Neural progenitor cell (in vitro differentiated cells): ENCODE data around the gene LPP. TPM values are rescaled to one million over a fixed set of nuclear protein-coding genes. Genes with fewer than 3 reads are reported as not detected.
"Not testable (repeated sequence)": the region's sequence is repeated elsewhere in the genome, so short reads cannot be mapped to it uniquely, and the experiment has no call there.

Experiments
- DNase-seq: peaks from one replicate; pipeline ENCODE4 v3.0.0-alpha.2; 2016; ENCODE audit warnings: low spot score
- H2AFZ ChIP-seq: fragments of 200-600 bp; sonication (generic); replicated peaks from 2 replicates; pipeline ENCODE4 v1.6.1; 2016; ENCODE audit warnings: antibody characterized with exemption
- H3F3A ChIP-seq: fragments of 200-600 bp; sonication (generic); 2 replicates; pipeline ENCODE4 v1.6.1; 2016; ENCODE audit warnings: antibody characterized with exemption, low read depth
- H3K27ac ChIP-seq: fragments of 200-600 bp; sonication (generic); 2 replicates; pipeline ENCODE4 v1.5.1; 2016; ENCODE audit warnings: mild to moderate bottlenecking
- H3K27me3 ChIP-seq: fragments of 200-600 bp; sonication (generic); 2 replicates; pipeline ENCODE4 v1.6.1; 2016; ENCODE audit warnings: mild to moderate bottlenecking, moderate library complexity
- H3K36me3 ChIP-seq: fragments of 200-600 bp; sonication (generic); 2 replicates; pipeline ENCODE4 v1.5.1; 2016
- H3K4me1 ChIP-seq: fragments of 200-600 bp; sonication (generic); 2 replicates; pipeline ENCODE4 v1.6.1; 2016; ENCODE audit warnings: mixed run types
- H3K4me2 ChIP-seq: fragments of 200-600 bp; sonication (generic); 2 replicates; pipeline ENCODE4 v1.6.1; 2016
- H3K4me3 ChIP-seq: fragments of 200-600 bp; sonication (generic); 2 replicates; pipeline ENCODE4 v1.5.1; 2016
- H3K79me2 ChIP-seq: fragments of 200-600 bp; sonication (generic); 2 replicates; pipeline ENCODE4 v1.6.1; 2016; ENCODE audit warnings: low read depth
- H3K9ac ChIP-seq: fragments of 200-600 bp; sonication (generic); 2 replicates; pipeline ENCODE4 v1.6.1; 2016
- H3K9me3 ChIP-seq: fragments of 200-600 bp; sonication (generic); 2 replicates; pipeline ENCODE4 v1.5.1; 2016; ENCODE audit warnings: low read depth
- H4K20me1 ChIP-seq: fragments of 200-600 bp; sonication (generic); 2 replicates; pipeline ENCODE4 v1.6.1; 2016; ENCODE audit warnings: low read depth
- H3K27ac Mint-ChIP-seq: 3 replicates; pipeline ENCODE4 v1.8.0; 2021; ENCODE audit warnings: mixed read lengths
- H3K27me3 Mint-ChIP-seq: 2 replicates; pipeline ENCODE4 v1.8.0; 2022; ENCODE audit warnings: low read depth, mild to moderate bottlenecking, inconsistent platforms, moderate library complexity, mixed read lengths; ENCODE audit not compliant: insufficient read depth
- H3K36me3 Mint-ChIP-seq: 3 replicates; pipeline ENCODE4 v1.8.0; 2021; ENCODE audit warnings: mixed read lengths
- H3K4me1 Mint-ChIP-seq: 3 replicates; pipeline ENCODE4 v1.8.0; 2021; ENCODE audit warnings: mixed read lengths
- H3K4me3 Mint-ChIP-seq: 3 replicates; pipeline ENCODE4 v1.8.0; 2021; ENCODE audit warnings: mild to moderate bottlenecking, moderate library complexity, mixed read lengths
- H3K9me3 Mint-ChIP-seq: 3 replicates; pipeline ENCODE4 v1.8.0; 2020; ENCODE audit warnings: mixed read lengths
- CTCF ChIP-seq: fragments of 200-600 bp; sonication (generic); IDR thresholded peaks from 2 replicates; pipeline ENCODE4 v1.5.1; 2017; ENCODE audit warnings: antibody characterized with exemption, mild to moderate bottlenecking
- EZH2 ChIP-seq: fragments of 200-600 bp; sonication (generic); IDR thresholded peaks from 2 replicates; pipeline ENCODE4 v1.6.1; 2017; ENCODE audit warnings: antibody characterized with exemption, mild to moderate bottlenecking, moderate library complexity
- EZH2phosphoT487 ChIP-seq: fragments of 200-600 bp; sonication (generic); IDR thresholded peaks from 2 replicates; pipeline ENCODE4 v1.6.1; 2017; ENCODE audit warnings: antibody characterized with exemption
- total RNA-seq: library from RNA; depleted of rRNA; stranded (reverse); fragments of >200 nt; gene quantifications from 2 replicates; pipeline ENCODE4 v1.2.3, GENCODE V29; 2015; ENCODE audit warnings: low replicate concordance

LPP gene
- total RNA-seq, 1 donor from 2014 or later: 18.9 TPM

- no peak overlapping the region for H3K27ac Mint-ChIP-seq
- Histone ChIP-seq H3K79me2 (no peaks in the 10 kb centered on the region), H3K4me3 (no peak overlapping the region), H3K9me3 (no peaks in the 10 kb centered on the region), H3F3A (no peaks in the 10 kb centered on the region), H2AFZ (no peak overlapping the region), H3K4me1 (no peaks in the 10 kb centered on the region), H3K36me3 (no peaks in the 10 kb centered on the region), H3K4me2 (no peak overlapping the region), H3K27me3 (no peaks in the 10 kb centered on the region), H4K20me1 (no peaks in the 10 kb centered on the region), H3K27ac (no peak overlapping the region), H3K9ac (no peak overlapping the region)
- H3K4me3 Mint-ChIP-seq: no peak overlapping the region
- peaks cover 22% of the 10 kb centered on the region for H3K4me1 Mint-ChIP-seq
- TF ChIP-seq CTCF (no peak), EZH2phosphoT487 (no peak), EZH2 (no peak)
- no peak for DNase-seq
- H3K27me3 Mint-ChIP-seq: peaks cover 2% of the 10 kb centered on the region
- H3K36me3 Mint-ChIP-seq: no peaks in the 10 kb centered on the region
- H3K9me3 Mint-ChIP-seq: peaks cover 4% of the 10 kb centered on the region
Measured at GRCh38 chr3:188126934-188127333, 27.0 kb upstream of the LPP start.

- TF ChIP-seq CTCF (no peak), EZH2phosphoT487 (no peak), EZH2 (no peak)
- Histone ChIP-seq H3K4me2 (no peak overlapping the region), H3K4me1 (no peaks in the 10 kb centered on the region), H3K9ac (no peak overlapping the region), H3K9me3 (no peaks in the 10 kb centered on the region), H3K27me3 (no peaks in the 10 kb centered on the region), H3K36me3 (no peaks in the 10 kb centered on the region), H3K27ac (no peak overlapping the region), H3F3A (no peaks in the 10 kb centered on the region), H3K4me3 (no peak overlapping the region), H2AFZ (no peak overlapping the region), H3K79me2 (no peaks in the 10 kb centered on the region), H4K20me1 (no peaks in the 10 kb centered on the region)
- no peaks in the 10 kb centered on the region for H3K36me3 Mint-ChIP-seq
- no peak for DNase-seq
- H3K4me3 Mint-ChIP-seq: no peak overlapping the region
- no peak overlapping the region for H3K27ac Mint-ChIP-seq
- H3K27me3 Mint-ChIP-seq: peaks cover 2% of the 10 kb centered on the region
- peaks cover 4% of the 10 kb centered on the region for H3K9me3 Mint-ChIP-seq
- H3K4me1 Mint-ChIP-seq: peaks cover 27% of the 10 kb centered on the region
Measured at GRCh38 chr3:188128905-188129304, 25.1 kb upstream of the LPP start.

GRCh38 chr3:188131023-188131422 lies 22.9 kb upstream of the LPP start:
- H3K4me3 Mint-ChIP-seq, H3K9ac ChIP-seq, H3K36me3 ChIP-seq, H3K79me2 ChIP-seq, H3K4me2 ChIP-seq, H3K27me3 ChIP-seq, H3K27ac ChIP-seq, DNase-seq, H3K9me3 ChIP-seq, H3K27me3 Mint-ChIP-seq, H3K9me3 Mint-ChIP-seq, H3K36me3 Mint-ChIP-seq, H4K20me1 ChIP-seq, H2AFZ ChIP-seq, H3F3A ChIP-seq, H3K4me3 ChIP-seq, H3K4me1 ChIP-seq: not testable (repeated sequence)
- peak overlapping the region; percentile 57 for H3K27ac Mint-ChIP-seq
- peaks cover 21% of the 10 kb centered on the region for H3K4me1 Mint-ChIP-seq

- no peak overlapping the region for H3K27ac ChIP-seq
- H3K4me3 ChIP-seq: no peak overlapping the region
- H3K4me1 Mint-ChIP-seq: peaks cover 18% of the 10 kb centered on the region
- H3K79me2 ChIP-seq: no peaks in the 10 kb centered on the region
- no peaks in the 10 kb centered on the region for H3K36me3 ChIP-seq
- H3K27me3 ChIP-seq: no peaks in the 10 kb centered on the region
- H3K9me3 ChIP-seq: no peaks in the 10 kb centered on the region
- no peak overlapping the region for H3K27ac Mint-ChIP-seq
- no peak overlapping the region for H3K9ac ChIP-seq
- TF ChIP-seq CTCF (no peak), EZH2phosphoT487 (no peak), EZH2 (no peak)
- no peaks in the 10 kb centered on the region for H3K36me3 Mint-ChIP-seq
- H3K4me2 ChIP-seq: no peak overlapping the region
- peaks cover 7% of the 10 kb centered on the region for H3K27me3 Mint-ChIP-seq
- H3F3A ChIP-seq: no peaks in the 10 kb centered on the region
- H2AFZ ChIP-seq: no peak overlapping the region
- H3K4me3 Mint-ChIP-seq: no peak overlapping the region
- no peak for DNase-seq
- H3K4me1 ChIP-seq: peaks cover 7% of the 10 kb centered on the region
- H3K9me3 Mint-ChIP-seq: peaks cover 4% of the 10 kb centered on the region
- no peaks in the 10 kb centered on the region for H4K20me1 ChIP-seq
Measured at GRCh38 chr3:188133219-188133618, 20.7 kb upstream of the LPP start.
